Thymus (tissue), 11 donors: ENCODE results near the gene EIF4E1B. TPM values are rescaled to one million over a fixed set of nuclear protein-coding genes. Genes with fewer than 3 reads are reported as not detected.

Experiments used
- DNase-seq, 9 donors: peaks; one replicate each; pipeline ENCODE4 v3.0.0-alpha.2; 2013; ENCODE audit warnings: low spot score in 9 of 9, low read depth in 6 of 9, missing footprints in 1 of 9
- H3K27ac ChIP-seq, 2 donors: one replicate each; pipeline ENCODE4 v1.5.1; 2013; ENCODE audit warnings: control low read depth in 1 of 2, low read depth in 1 of 2, low read length in 1 of 2, mild to moderate bottlenecking in 1 of 2, moderate library complexity in 1 of 2
- H3K27me3 ChIP-seq, 2 donors: one replicate each; pipeline ENCODE4 v1.5.1; 2013; ENCODE audit warnings: low read length in 1 of 2; ENCODE audit not compliant: control insufficient read depth in 2 of 2, insufficient read depth in 1 of 2
- H3K36me3 ChIP-seq, 2 donors: one replicate each; pipeline ENCODE4 v1.5.1; 2013; ENCODE audit warnings: low read length in 1 of 2, mild to moderate bottlenecking in 1 of 2, moderate library complexity in 1 of 2; ENCODE audit not compliant: control insufficient read depth in 2 of 2, insufficient read depth in 2 of 2
- H3K4me1 ChIP-seq, 2 donors: one replicate each; pipeline ENCODE4 v1.5.1; 2013; ENCODE audit warnings: low read length in 2 of 2; ENCODE audit not compliant: control insufficient read depth in 2 of 2, insufficient read depth in 2 of 2
- H3K4me3 ChIP-seq, 2 donors: one replicate each; pipeline ENCODE4 v1.5.1; 2013; ENCODE audit warnings: low read length in 2 of 2, control low read depth in 1 of 2, mild to moderate bottlenecking in 1 of 2
- H3K9me3 ChIP-seq, 2 donors: one replicate each; pipeline ENCODE4 v1.5.1; 2013; ENCODE audit warnings: low read length in 1 of 2, mild to moderate bottlenecking in 1 of 2; ENCODE audit not compliant: control insufficient read depth in 2 of 2, insufficient read depth in 1 of 2
- WGBS: extraction: QIAGEN DNeasy Blood & Tissue Kit; methylation state at CpG from one replicate; pipeline ENCODE4 v1.1.7; 2013; 5-methylcytosine and 5-hydroxymethylcytosine counted together
- polyA plus RNA-seq: library from polyadenylated mRNA; stranded (reverse); fragments of 200-250 nt; gene quantifications from one replicate; pipeline ENCODE4 v1.2.3, GENCODE V29; 2013
- total RNA-seq: library from RNA; stranded (reverse); fragments of 120-200 nt; gene quantifications from one replicate; pipeline ENCODE4 v1.2.4, GENCODE V29; 2013
- donor health status: healthy.

EIF4E1B gene
- total and polyA plus RNA-seq, 2 donors: 0.05 TPM

- DNase-seq: no peak
- Histone ChIP-seq H3K36me3 (no peaks in the 10 kb centered on the region), H3K4me3 (no peak overlapping the region), H3K27ac (no peak overlapping the region), H3K27me3 (peaks cover 0 to 37% of the 10 kb centered on the region in 2 donors), H3K9me3 (no peaks in the 10 kb centered on the region), H3K4me1 (no peaks in the 10 kb centered on the region)
- 88% methylated on average over 4 of the region's 4 CpGs for WGBS
These were observed 9.5 kb downstream of the EIF4E1B start for GRCh38 chr5:176639981-176640380.

- Histone ChIP-seq H3K9me3 (no peaks in the 10 kb centered on the region), H3K4me1 (no peaks in the 10 kb centered on the region), H3K4me3 (no peak overlapping the region), H3K36me3 (no peaks in the 10 kb centered on the region), H3K27me3 (peaks cover 0 to 30% of the 10 kb centered on the region in 2 donors), H3K27ac (no peak overlapping the region)
- 90% methylated on average over 4 of the region's 4 CpGs for WGBS
- DNase-seq: no peak
These were observed 10.1 kb downstream of the EIF4E1B start for GRCh38 chr5:176640616-176641015.

GRCh38 chr5:176642675-176643490 is 12.4 kb downstream of the EIF4E1B start:
- 81% methylated on average over 14 of the region's 15 CpGs for WGBS
- Histone ChIP-seq H3K27ac (no peak overlapping the region), H3K4me1 (peaks cover 4 to 9% of the 10 kb centered on the region in 2 donors), H3K9me3 (no peaks in the 10 kb centered on the region), H3K36me3 (no peaks in the 10 kb centered on the region), H3K27me3 (peaks cover 0 to 13% of the 10 kb centered on the region in 2 donors), H3K4me3 (no peak overlapping the region)
- no peak for DNase-seq

- DNase-seq: no peak
- Histone ChIP-seq H3K4me3 (no peak overlapping the region), H3K4me1 (peaks cover 4 to 16% of the 10 kb centered on the region in 2 donors), H3K27me3 (peaks cover 0 to 8% of the 10 kb centered on the region in 2 donors), H3K36me3 (no peaks in the 10 kb centered on the region), H3K27ac (no peak overlapping the region), H3K9me3 (no peaks in the 10 kb centered on the region)
- 96% methylated on average over 11 of the region's 11 CpGs for WGBS
These were observed 13.2 kb downstream of the EIF4E1B start for GRCh38 chr5:176643491-176644219.

GRCh38 chr5:176644294-176644693 is 13.8 kb downstream of the EIF4E1B start:
- WGBS: 90% methylated on average over 9 of the region's 9 CpGs
- peaks cover 0 to 8% of the 10 kb centered on the region in 2 donors for H3K27me3 ChIP-seq
- no peaks in the 10 kb centered on the region for H3K36me3 ChIP-seq
- H3K4me3 ChIP-seq: no peak overlapping the region
- DNase-seq: no peak
- peaks cover 4 to 22% of the 10 kb centered on the region in 2 donors for H3K4me1 ChIP-seq
- no peaks in the 10 kb centered on the region for H3K9me3 ChIP-seq
- no peak overlapping the region for H3K27ac ChIP-seq

GRCh38 chr5:176644878-176645670 is 14.6 kb downstream of the EIF4E1B start:
- no peak for DNase-seq
- 97% methylated on average over 22 of the region's 22 CpGs for WGBS
- no peaks in the 10 kb centered on the region for H3K9me3 ChIP-seq

GRCh38 chr5:176646049-176646706 is 15.7 kb downstream of the EIF4E1B start:
- DNase-seq: no peak
- peaks cover 4 to 22% of the 10 kb centered on the region in 2 donors for H3K4me1 ChIP-seq
- WGBS: 98% methylated on average over 7 of the region's 7 CpGs
- peaks cover 0 to 8% of the 10 kb centered on the region in 2 donors for H3K27me3 ChIP-seq
- H3K36me3 ChIP-seq: no peaks in the 10 kb centered on the region
- no peak overlapping the region for H3K4me3 ChIP-seq
- no peak overlapping the region for H3K27ac ChIP-seq
- no peaks in the 10 kb centered on the region for H3K9me3 ChIP-seq

More at GRCh38 chr5:176644878-176645670, 14.6 kb downstream of the EIF4E1B start:
- Histone ChIP-seq H3K27ac (no peak overlapping the region), H3K36me3 (no peaks in the 10 kb centered on the region), H3K4me1 (peaks cover 4 to 22% of the 10 kb centered on the region in 2 donors), H3K4me3 (no peak overlapping the region), H3K27me3 (peaks cover 0 to 8% of the 10 kb centered on the region in 2 donors)

- H3K27ac ChIP-seq: peak overlapping the region in 1 of 2 donors; percentile 66
- peaks cover 0 to 5% of the 10 kb centered on the region in 2 donors for H3K27me3 ChIP-seq
- peak overlapping the region; percentile 26 to 61 for H3K4me3 ChIP-seq
- no peaks in the 10 kb centered on the region for H3K9me3 ChIP-seq
- peaks cover 4 to 22% of the 10 kb centered on the region in 2 donors for H3K4me1 ChIP-seq
- no peaks in the 10 kb centered on the region for H3K36me3 ChIP-seq
- WGBS: 24% methylated on average over 11 of the region's 11 CpGs
- DNase-seq: no peak
These were observed 16.2 kb downstream of the EIF4E1B start for GRCh38 chr5:176646707-176647029.
